Kidney epithelial cell (primary cell): ENCODE results near the gene CDRT4. TPM values are rescaled to one million over a fixed set of nuclear protein-coding genes. Genes with fewer than 3 reads are reported as not detected.

Experiments used
- DNase-seq: peaks from one replicate; pipeline ENCODE4 v3.0.0-alpha.2; 2010; ENCODE audit warnings: low read depth
- H3K27me3 ChIP-seq: 2 replicates; pipeline ENCODE4 v1.6.0; 2011; ENCODE audit warnings: low read length; ENCODE audit not compliant: control insufficient read depth, insufficient read depth
- H3K36me3 ChIP-seq: 2 replicates; pipeline ENCODE4 v1.5.1; 2011; ENCODE audit warnings: low read length; ENCODE audit not compliant: control insufficient read depth, insufficient read depth
- H3K4me3 ChIP-seq: 2 replicates; pipeline ENCODE4 v1.5.1; 2011; ENCODE audit warnings: low read depth, mild to moderate bottlenecking, control low read depth, low read length
- CTCF ChIP-seq: IDR thresholded peaks from 2 replicates; pipeline ENCODE4 v1.5.1; 2011; ENCODE audit warnings: mild to moderate bottlenecking, moderate library complexity, low read length, control low read depth, inconsistent platforms; ENCODE audit not compliant: insufficient read depth, poor library complexity, severe bottlenecking
- total RNA-seq: library from RNA; depleted of rRNA; stranded (reverse); fragments of >200 nt; gene quantifications from 2 replicates; pipeline ENCODE4 v1.2.3, GENCODE V29; 2015

The CDRT4 gene
- 2.2 and 3.6 TPM in 2 replicates for total RNA-seq

DNA sequence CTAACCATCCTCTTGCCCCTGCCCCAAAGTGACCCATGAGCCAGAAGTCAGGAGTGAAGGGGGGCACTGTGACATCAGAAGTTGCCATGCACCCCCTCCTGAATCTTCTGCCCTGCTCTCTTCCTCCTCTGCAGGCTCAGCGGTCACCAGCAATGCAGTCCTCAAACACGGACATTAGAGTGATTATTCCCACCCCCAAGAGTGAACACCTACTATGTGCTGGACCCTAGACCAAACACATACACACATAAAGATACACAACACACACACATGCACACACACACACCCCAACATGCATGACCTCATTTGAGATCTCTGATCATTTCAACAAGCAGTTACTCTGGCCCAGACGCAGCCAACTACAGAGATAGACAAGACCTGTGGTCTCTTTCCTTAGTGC is at the start of gene CDRT4:
TSS of gene CDRT4 (minus strand) at position 30 of the 400 bp plus-strand sequence. CDS start 27,383 bp downstream, outside the sequence.
- no peak for TF ChIP-seq CTCF
- Histone ChIP-seq H3K27me3 (no peaks in the 10 kb centered on the region), H3K36me3 (no peaks in the 10 kb centered on the region), H3K4me3 (no peak within 1 kb of the TSS)
- no peak for DNase-seq

DNA sequence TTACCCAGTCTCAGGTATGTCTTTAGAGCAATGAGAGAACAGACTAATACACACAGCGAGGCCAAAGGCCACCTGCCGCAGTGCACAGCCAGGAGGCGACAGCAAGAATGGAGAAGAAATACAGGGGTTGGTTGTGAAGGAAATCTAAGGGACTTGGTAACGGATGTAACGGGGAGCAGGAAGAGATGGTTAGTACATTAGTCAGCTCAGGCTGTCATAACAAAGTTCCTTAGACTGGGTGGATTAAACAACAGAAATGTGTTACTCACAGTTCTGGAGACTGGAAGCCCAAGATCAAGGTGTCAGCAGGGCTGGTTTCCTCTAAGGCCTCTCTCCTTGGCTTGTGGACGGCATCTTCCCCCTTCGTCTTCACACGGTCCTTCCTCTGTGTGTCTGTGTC is 48.7 kb upstream of the CDRT4 start:
- peaks cover 2% of the 10 kb centered on the region for H3K36me3 ChIP-seq
- H3K27me3 ChIP-seq: no peaks in the 10 kb centered on the region
- no peak overlapping the region for H3K4me3 ChIP-seq
- no peak for DNase-seq
- TF ChIP-seq CTCF: no peak

- H3K4me3 ChIP-seq: no peak overlapping the region
- DNase-seq: no peak
- H3K36me3 ChIP-seq: peaks cover 2% of the 10 kb centered on the region
- H3K27me3 ChIP-seq: no peaks in the 10 kb centered on the region
- TF ChIP-seq CTCF: no peak
Observed at GRCh38 chr17:15514469-15514868, 47.0 kb upstream of the CDRT4 start.

GRCh38 chr17:15513856-15514459 is 46.5 kb upstream of the CDRT4 start:
- Histone ChIP-seq H3K36me3 (peaks cover 2% of the 10 kb centered on the region), H3K27me3 (no peaks in the 10 kb centered on the region), H3K4me3 (no peak overlapping the region)
- DNase-seq: no peak
- no peak for TF ChIP-seq CTCF

DNA sequence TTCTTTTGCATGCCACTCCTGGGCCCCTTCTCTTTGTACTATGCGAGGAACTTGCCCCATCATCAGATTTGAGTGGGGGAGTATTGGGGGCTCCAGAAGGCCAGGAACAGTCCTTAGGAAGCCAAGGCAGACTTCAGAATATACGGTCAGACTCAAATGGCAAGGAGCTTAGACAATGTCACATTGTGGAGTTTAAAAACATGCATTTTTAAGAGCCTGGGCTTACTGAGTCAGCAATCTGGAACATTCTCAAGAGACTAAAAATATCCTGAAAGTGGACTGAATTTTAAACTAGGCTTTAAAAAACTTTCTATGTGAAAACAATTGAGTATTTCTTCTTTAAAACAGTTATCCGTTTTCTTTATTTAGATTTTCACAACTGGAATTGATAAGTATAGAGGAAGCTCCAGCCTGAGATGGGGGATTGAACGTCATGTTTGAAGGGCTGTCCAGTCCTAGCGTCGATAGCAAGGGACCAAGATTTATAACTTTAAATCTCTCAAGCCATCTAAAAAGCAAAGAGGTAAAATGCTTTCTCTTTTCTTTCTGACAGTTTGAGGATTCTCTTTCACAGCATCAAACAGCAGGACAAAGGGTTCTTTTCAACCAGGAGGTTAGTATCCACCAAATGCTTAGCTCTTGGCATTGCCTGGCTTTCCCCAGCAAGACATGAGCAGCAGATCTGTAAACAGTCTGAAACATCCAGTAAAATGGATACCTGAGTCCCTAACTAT is 45.8 kb upstream of the CDRT4 start:
- Histone ChIP-seq H3K4me3 (no peak overlapping the region), H3K36me3 (peaks cover 2% of the 10 kb centered on the region), H3K27me3 (no peaks in the 10 kb centered on the region)
- DNase-seq: no peak
- no peak for TF ChIP-seq CTCF
